Keratinocyte (primary cell): Measurements from ENCODE around the gene OSBPL10. TPM values are rescaled to one million over a fixed set of nuclear protein-coding genes. Genes with fewer than 3 reads are reported as not detected.

Experiments
- DNase-seq: peaks from one replicate; pipeline ENCODE4 v3.0.0-alpha.2; 2011; ENCODE audit warnings: low read depth, missing footprints, low spot score
- FAIRE-seq: peaks from 2 replicates; lab custom pipeline; 2011; peaks lifted over from hg19 to GRCh38; lab: Jason Lieb, UNC
- H2AFZ ChIP-seq: 2 replicates; pipeline ENCODE4 v1.6.0; 2012; ENCODE audit warnings: low read length, control low read depth, inconsistent platforms; ENCODE audit not compliant: control insufficient read depth
- H3K27ac ChIP-seq: 2 replicates; pipeline ENCODE4 v1.5.1; 2011; ENCODE audit warnings: low read length; ENCODE audit not compliant: control insufficient read depth, insufficient read depth
- H3K27me3 ChIP-seq: 3 replicates; pipeline ENCODE4 v1.6.0; 2011; ENCODE audit warnings: low read length; ENCODE audit not compliant: control insufficient read depth, insufficient read depth; ENCODE audit errors: extremely low read depth
- H3K36me3 ChIP-seq, 2 experiments: 2 replicates in 1 of 2; 3 replicates in 1 of 2; pipeline ENCODE4 v1.5.1; 2011; ENCODE audit warnings: low read length in 2 of 2, mild to moderate bottlenecking in 1 of 2; ENCODE audit not compliant: control insufficient read depth in 2 of 2, insufficient read depth in 2 of 2; ENCODE audit errors: extremely low read depth in 1 of 2
- H3K4me1 ChIP-seq: 3 replicates; pipeline ENCODE4 v1.5.1; 2011; ENCODE audit warnings: low read length; ENCODE audit not compliant: control insufficient read depth, insufficient read depth; ENCODE audit errors: extremely low read depth
- H3K4me2 ChIP-seq: 3 replicates; pipeline ENCODE4 v1.6.0; 2011; ENCODE audit warnings: low read depth, low read length; ENCODE audit not compliant: control insufficient read depth, insufficient read depth; ENCODE audit errors: extremely low read depth
- H3K4me3 ChIP-seq, 3 experiments: fragments of 200-600 bp in 1 of 3; sonication (generic) in 1 of 3; 2 replicates in 2 of 3; 3 replicates in 1 of 3; pipeline ENCODE4 v1.5.1; 2011 to 2016; ENCODE audit warnings: low read length in 3 of 3, mild to moderate bottlenecking in 3 of 3, control low read depth in 2 of 3, inconsistent platforms in 1 of 3, low read depth in 1 of 3, mixed read lengths in 1 of 3, mixed run types in 1 of 3, moderate library complexity in 1 of 3; ENCODE audit not compliant: control insufficient read depth in 2 of 3, insufficient read depth in 2 of 3; ENCODE audit errors: extremely low read depth in 1 of 3
- H3K79me2 ChIP-seq: 2 replicates; pipeline ENCODE4 v1.6.0; 2012; ENCODE audit warnings: low read length; ENCODE audit not compliant: control insufficient read depth, insufficient read depth
- H3K9ac ChIP-seq: 3 replicates; pipeline ENCODE4 v1.6.0; 2011; ENCODE audit warnings: low read length; ENCODE audit not compliant: control insufficient read depth, insufficient read depth; ENCODE audit errors: extremely low read depth
- H3K9me1 ChIP-seq: 3 replicates; pipeline ENCODE4 v1.6.0; 2011; ENCODE audit warnings: low read length; ENCODE audit not compliant: control insufficient read depth, insufficient read depth; ENCODE audit errors: extremely low read depth
- H3K9me3 ChIP-seq: 2 replicates; pipeline ENCODE4 v1.5.1; 2012; ENCODE audit warnings: low read depth, low read length; ENCODE audit not compliant: control insufficient read depth
- H4K20me1 ChIP-seq: 3 replicates; pipeline ENCODE4 v1.6.0; 2011; ENCODE audit warnings: low read length; ENCODE audit not compliant: control insufficient read depth, insufficient read depth; ENCODE audit errors: extremely low read depth
- CTCF ChIP-seq, 3 experiments: IDR thresholded peaks in 1 of 3; conservative IDR thresholded peaks in 1 of 3; optimal IDR thresholded peaks in 1 of 3; 2 replicates in 2 of 3; 3 replicates in 1 of 3; pipeline versions ENCODE3 to v1.5.1; 2011; ENCODE audit warnings: low read length in 3 of 3, mild to moderate bottlenecking in 3 of 3, moderate library complexity in 2 of 3, control low read depth in 1 of 3, inconsistent platforms in 1 of 3; ENCODE audit not compliant: insufficient read depth in 2 of 3; ENCODE audit errors: extremely low read depth in 1 of 3
- EZH2 ChIP-seq: IDR thresholded peaks from one replicate; pipeline ENCODE4 v1.6.1; 2012; ENCODE audit warnings: inconsistent platforms, mild to moderate bottlenecking, low read length, moderate library complexity
- dilution Hi-C: fragments of 300-500 bp; cut with MboI; formaldehyde crosslinking; loops from one replicate; pipeline ENCODE4 v1.7.0; 2020; ENCODE audit warnings: low sequenced_read_pairs; ENCODE audit not compliant: extremely low pct_ligation_motif_present
- polyA plus RNA-seq, 5 experiments: library from polyadenylated mRNA; depleted of rRNA in 3 of 5; stranded (reverse) in 3 of 5; stranded (forward) in 1 of 5; unstranded in 1 of 5; fragments of >200 nt; gene quantifications; 1 replicate in 1 of 5; 2 replicates in 3 of 5; 3 replicates in 1 of 5; pipeline versions ENCODE4 v1.2.1 to v1.2.3, GENCODE V29; 2011 to 2012; ENCODE audit warnings: missing spikeins in 2 of 5, low read depth in 1 of 5, low replicate concordance in 1 of 5

The OSBPL10 gene
- polyA plus RNA-seq, 1 donor (not counting 4 experiments of a cell fraction or from before 2014, with no cell fraction given): 50.1 TPM

GRCh38 chr3:31729082-31729481 lies 252.0 kb downstream of the OSBPL10 start:
- H3K9me3 ChIP-seq: no peaks in the 10 kb centered on the region
- peak overlapping the region; percentile 3 for H3K4me2 ChIP-seq
- peak; percentile 21 for DNase-seq
- H4K20me1 ChIP-seq: no peaks in the 10 kb centered on the region
- peaks cover 5 to 6% of the 10 kb centered on the region in 2 experiments for H3K36me3 ChIP-seq
- H3K27ac ChIP-seq: peak overlapping the region; percentile 58
- H3K4me3 ChIP-seq: peak overlapping the region in 1 of 3 experiments; percentile 10
- H3K4me1 ChIP-seq: peaks cover 13% of the 10 kb centered on the region
- FAIRE-seq: peak; percentile 95
- H3K79me2 ChIP-seq: peaks cover 3% of the 10 kb centered on the region
- no peaks in the 10 kb centered on the region for H3K9me1 ChIP-seq
- no peaks in the 10 kb centered on the region for H3K27me3 ChIP-seq
- dilution Hi-C loops: no loop called here
- no peak overlapping the region for H2AFZ ChIP-seq
- H3K9ac ChIP-seq: peak overlapping the region; percentile 32
- TF ChIP-seq EZH2 (no peak), CTCF (optimal IDR thresholded peaks at IDR 0.05 in 1 of 3, IDR thresholded peaks at IDR 0.05 in 1 of 3, conservative IDR thresholded peaks at IDR 0.05 in 1 of 3; ENCODE audit: extremely low read depth in 1 of 3, insufficient read depth in 2 of 3, low read length in 3 of 3) (no peak)

- Histone ChIP-seq H3K36me3 (peaks cover 6 to 7% of the 10 kb centered on the region in 2 experiments), H3K79me2 (peaks cover 6% of the 10 kb centered on the region), H3K27ac (peak overlapping the region; percentile 35), H3K4me3 (no peak overlapping the region), H3K9me3 (no peaks in the 10 kb centered on the region), H3K4me1 (peaks cover 13% of the 10 kb centered on the region), H3K4me2 (no peak overlapping the region), H2AFZ (no peak overlapping the region), H4K20me1 (no peaks in the 10 kb centered on the region), H3K27me3 (no peaks in the 10 kb centered on the region), H3K9me1 (no peaks in the 10 kb centered on the region), H3K9ac (no peak overlapping the region)
- TF ChIP-seq CTCF (optimal IDR thresholded peaks at IDR 0.05 in 1 of 3, IDR thresholded peaks at IDR 0.05 in 1 of 3, conservative IDR thresholded peaks at IDR 0.05 in 1 of 3; ENCODE audit: extremely low read depth in 1 of 3, insufficient read depth in 2 of 3, low read length in 3 of 3) (no peak), EZH2 (no peak)
- no peak for DNase-seq
- dilution Hi-C loops: no loop called here
- FAIRE-seq: no peak
These were observed 252.7 kb downstream of the OSBPL10 start for GRCh38 chr3:31728403-31728802.
